ENCODE data around the gene PARD3.

The PARD3 gene

DNA sequence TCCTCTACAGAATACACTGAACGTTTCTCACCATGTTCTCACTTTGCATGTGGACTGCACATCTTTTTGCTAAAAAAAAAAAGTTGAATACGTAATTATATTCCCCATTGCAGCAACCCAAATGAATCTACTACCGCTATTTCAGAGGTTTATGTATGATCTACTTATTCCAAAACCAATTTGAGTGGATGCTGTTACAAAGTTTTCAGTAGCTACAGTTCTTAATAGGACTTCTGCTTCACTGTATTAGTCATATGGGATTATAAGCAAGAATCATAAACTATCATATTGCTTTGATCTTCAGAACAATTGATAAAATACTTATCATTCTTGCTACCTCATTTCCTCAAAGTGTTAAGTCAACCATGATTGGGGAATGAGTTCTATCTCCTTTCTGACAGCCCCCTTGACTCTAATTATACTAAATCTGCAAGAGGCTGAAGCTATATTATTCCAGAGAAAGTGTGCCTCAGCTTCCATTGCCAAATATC, 257.0 kb downstream of the PARD3 start:
- TF ChIP-seq, protein P1, sequence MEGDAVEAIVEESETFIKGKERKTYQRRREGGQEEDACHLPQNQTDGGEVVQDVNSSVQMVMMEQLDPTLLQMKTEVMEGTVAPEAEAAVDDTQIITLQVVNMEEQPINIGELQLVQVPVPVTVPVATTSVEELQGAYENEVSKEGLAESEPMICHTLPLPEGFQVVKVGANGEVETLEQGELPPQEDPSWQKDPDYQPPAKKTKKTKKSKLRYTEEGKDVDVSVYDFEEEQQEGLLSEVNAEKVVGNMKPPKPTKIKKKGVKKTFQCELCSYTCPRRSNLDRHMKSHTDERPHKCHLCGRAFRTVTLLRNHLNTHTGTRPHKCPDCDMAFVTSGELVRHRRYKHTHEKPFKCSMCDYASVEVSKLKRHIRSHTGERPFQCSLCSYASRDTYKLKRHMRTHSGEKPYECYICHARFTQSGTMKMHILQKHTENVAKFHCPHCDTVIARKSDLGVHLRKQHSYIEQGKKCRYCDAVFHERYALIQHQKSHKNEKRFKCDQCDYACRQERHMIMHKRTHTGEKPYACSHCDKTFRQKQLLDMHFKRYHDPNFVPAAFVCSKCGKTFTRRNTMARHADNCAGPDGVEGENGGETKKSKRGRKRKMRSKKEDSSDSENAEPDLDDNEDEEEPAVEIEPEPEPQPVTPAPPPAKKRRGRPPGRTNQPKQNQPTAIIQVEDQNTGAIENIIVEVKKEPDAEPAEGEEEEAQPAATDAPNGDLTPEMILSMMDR (conservative IDR thresholded peaks at IDR 0.05; ENCODE audit: control insufficient read depth, insufficient read depth, low read depth, low read length) = no peak
- H3K4me3 ChIP-seq (ENCODE audit: control insufficient read depth, low read depth, low read length) = no peak overlapping the region
- DNase-seq (ENCODE audit: low read depth) = no peak

DNA sequence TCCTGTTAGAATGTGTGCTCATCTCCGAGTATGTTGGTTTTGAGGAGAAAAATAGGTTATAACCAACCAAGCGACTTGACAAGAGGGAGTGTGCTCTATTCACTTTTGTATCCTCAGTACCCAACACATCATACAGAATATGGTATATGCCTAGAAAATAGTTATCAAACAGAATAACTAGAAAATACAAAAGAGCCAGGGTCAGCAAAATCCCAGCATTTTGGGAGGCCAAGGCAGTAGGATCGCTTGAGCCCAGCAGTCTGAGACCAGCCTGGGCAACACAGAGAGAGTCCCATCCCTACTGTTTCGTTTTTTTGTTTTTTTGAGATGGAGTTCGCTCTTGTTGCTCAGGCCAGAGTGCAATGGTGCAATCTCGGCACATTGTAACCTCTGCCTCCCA, 257.9 kb downstream of the PARD3 start:
- H3K4me3 ChIP-seq (ENCODE audit: control insufficient read depth, low read depth, low read length) = no peak overlapping the region
- TF ChIP-seq, protein P1 (conservative IDR thresholded peaks at IDR 0.05; ENCODE audit: control insufficient read depth, insufficient read depth, low read depth, low read length) = no peak
- no peak for DNase-seq (ENCODE audit: low read depth)

- DNase-seq (ENCODE audit: low read depth) = no peak
- H3K4me3 ChIP-seq (ENCODE audit: control insufficient read depth, low read depth, low read length) = no peak overlapping the region
- TF ChIP-seq, protein P1 (conservative IDR thresholded peaks at IDR 0.05; ENCODE audit: control insufficient read depth, insufficient read depth, low read depth, low read length) = no peak
Observed at GRCh38 chr10:34555653-34556052, 259.4 kb downstream of the PARD3 start.

GRCh38 chr10:34553747-34554146, 261.3 kb downstream of the PARD3 start:
- H3K4me3 ChIP-seq (ENCODE audit: control insufficient read depth, low read depth, low read length) = no peak overlapping the region
- DNase-seq (ENCODE audit: low read depth) = no peak
- TF ChIP-seq, protein P1 (conservative IDR thresholded peaks at IDR 0.05; ENCODE audit: control insufficient read depth, insufficient read depth, low read depth, low read length) = no peak

DNA sequence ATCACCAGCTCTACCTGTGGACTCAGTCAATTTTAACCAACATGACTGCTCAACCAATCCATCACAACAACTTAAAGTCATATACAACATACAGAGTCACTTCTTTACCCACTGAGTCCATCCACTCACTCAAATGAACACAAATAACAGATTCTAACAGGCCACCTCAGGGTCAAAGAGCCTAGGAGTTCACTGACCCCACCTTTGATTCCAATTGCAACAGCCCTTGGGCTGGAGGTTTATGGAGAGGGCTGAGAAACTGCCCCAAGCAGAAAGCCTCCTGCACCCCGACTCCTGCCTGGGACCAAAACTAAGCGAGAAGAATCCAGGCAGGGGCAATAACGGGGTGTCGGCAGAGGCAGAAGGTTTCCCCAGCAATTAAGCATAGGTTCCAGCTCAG, 263.8 kb downstream of the PARD3 start:
- no peak overlapping the region for H3K4me3 ChIP-seq (ENCODE audit: control insufficient read depth, low read depth, low read length)
- TF ChIP-seq, protein P1 (conservative IDR thresholded peaks at IDR 0.05; ENCODE audit: control insufficient read depth, insufficient read depth, low read depth, low read length) = no peak
- no peak for DNase-seq (ENCODE audit: low read depth)

DNA sequence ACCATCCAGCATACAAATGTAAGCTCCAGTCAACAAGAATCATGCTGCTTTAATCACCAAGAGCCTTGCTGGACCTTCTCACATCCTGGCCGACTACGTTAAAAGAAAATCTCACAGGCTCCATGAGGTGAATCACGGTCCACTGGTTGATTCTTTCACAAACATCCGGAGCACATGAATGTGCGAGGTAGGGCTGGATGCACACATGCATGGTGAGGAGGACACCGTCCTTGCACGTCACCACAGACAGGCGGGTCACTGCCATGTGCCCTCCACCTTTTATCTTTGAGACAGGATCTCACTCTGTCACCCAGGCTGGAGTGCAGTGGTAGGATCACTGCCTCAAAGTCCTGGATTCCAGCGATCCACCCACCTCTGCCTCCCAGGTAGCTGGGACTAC, 265.1 kb downstream of the PARD3 start:
- no peak overlapping the region for H3K4me3 ChIP-seq (ENCODE audit: control insufficient read depth, low read depth, low read length)
- TF ChIP-seq, protein P1 (conservative IDR thresholded peaks at IDR 0.05; ENCODE audit: control insufficient read depth, insufficient read depth, low read depth, low read length) = no peak
- no peak for DNase-seq (ENCODE audit: low read depth)

DNA sequence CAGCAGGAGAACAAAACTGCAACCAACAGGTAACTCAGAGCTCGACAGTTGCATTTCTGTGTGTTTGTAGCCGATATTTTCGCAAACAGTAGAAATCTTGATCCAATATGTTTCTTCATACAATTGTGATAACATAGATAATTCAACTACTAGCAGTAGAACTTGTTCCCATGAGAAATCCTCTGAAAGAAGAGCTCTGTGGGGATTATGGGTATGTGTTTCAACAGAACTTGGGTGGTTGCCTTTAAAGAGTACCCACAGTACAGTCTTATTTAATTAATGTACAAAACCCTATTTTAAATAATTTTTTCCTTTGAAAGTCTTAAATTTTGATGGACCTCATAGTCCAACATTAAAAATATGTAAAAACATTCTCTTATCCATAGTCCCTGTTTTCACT, 266.1 kb downstream of the PARD3 start:
- TF ChIP-seq, protein P1 (conservative IDR thresholded peaks at IDR 0.05; ENCODE audit: control insufficient read depth, insufficient read depth, low read depth, low read length) = no peak
- no peak overlapping the region for H3K4me3 ChIP-seq (ENCODE audit: control insufficient read depth, low read depth, low read length)
- peak; percentile 18 for DNase-seq (ENCODE audit: low read depth)

All from fibroblast of mammary gland (primary cell).